Tibial nerve (tissue), 4 donors: ENCODE results near the gene RNF130. TPM values are rescaled to one million over a fixed set of nuclear protein-coding genes. Genes with fewer than 3 reads are reported as not detected.

Source experiments
- DNase-seq, 2 donors: peaks; one replicate each; pipeline ENCODE4 v3.0.0-alpha.2; 2019; ENCODE audit warnings: low spot score in 2 of 2
- H3K27ac ChIP-seq, 4 donors: fragments of 200-600 bp; sonication (generic) in 3 of 4; one replicate each; pipeline ENCODE4 v1.5.1; 2017 to 2019; ENCODE audit warnings: mild to moderate bottlenecking in 1 of 4
- H3K27me3 ChIP-seq, 2 donors: fragments of 200-600 bp; sonication (generic) in 1 of 2; one replicate each; pipeline versions ENCODE4 v1.5.1 to v1.6.0; 2017 to 2019
- H3K36me3 ChIP-seq, 3 donors: fragments of 200-600 bp; sonication (generic); one replicate each; pipeline ENCODE4 v1.5.1; 2018 to 2019
- H3K4me1 ChIP-seq, 4 donors: fragments of 200-600 bp; sonication (generic) in 3 of 4; one replicate each; pipeline ENCODE4 v1.5.1; 2017 to 2019
- H3K4me3 ChIP-seq, 4 donors: fragments of 200-600 bp; sonication (generic) in 3 of 4; one replicate each; pipeline ENCODE4 v1.5.1; 2017 to 2019; ENCODE audit warnings: mild to moderate bottlenecking in 1 of 4, moderate library complexity in 1 of 4
- H3K9me3 ChIP-seq, 4 donors: fragments of 200-600 bp; sonication (generic) in 3 of 4; one replicate each; pipeline ENCODE4 v1.5.1; 2017 to 2019
- EP300 ChIP-seq, 2 donors: sonication (generic); formaldehyde crosslinking; IDR thresholded peaks; one replicate each; pipeline ENCODE4 v1.6.1; 2017; ENCODE audit warnings: antibody characterized with exemption in 2 of 2, mild to moderate bottlenecking in 1 of 2
- POLR2A ChIP-seq, 2 donors: fragments of 450-650 bp; IDR thresholded peaks; one replicate each; pipeline ENCODE4 v1.6.1; 2017; ENCODE audit warnings: antibody characterized with exemption in 2 of 2, mild to moderate bottlenecking in 2 of 2, moderate library complexity in 2 of 2
- WGBS, 2 donors: methylation state at CpG; one replicate each; pipeline ENCODE4 v1.1.5; 2018; 5-methylcytosine and 5-hydroxymethylcytosine counted together
- total RNA-seq, 4 donors: library from RNA; depleted of rRNA; stranded (reverse); fragments of >200 nt; gene quantifications; one replicate each; pipeline ENCODE4 v1.1.0, GENCODE V29; 2016
- TF ChIP-seq, protein P1 (sequence below), 5 experiments: fragments of 200-600 bp in 3 of 5; fragments of 450-650 bp in 2 of 5; sonication (generic) in 3 of 5; IDR thresholded peaks; one replicate each; pipeline ENCODE4 v1.5.1; 2016 to 2019; ENCODE audit warnings: antibody characterized with exemption in 5 of 5, mild to moderate bottlenecking in 3 of 5, moderate library complexity in 2 of 5

Gene RNF130
- total RNA-seq, 4 donors from 2014 or later, result 121 to 150 (median 143) TPM

DNA sequence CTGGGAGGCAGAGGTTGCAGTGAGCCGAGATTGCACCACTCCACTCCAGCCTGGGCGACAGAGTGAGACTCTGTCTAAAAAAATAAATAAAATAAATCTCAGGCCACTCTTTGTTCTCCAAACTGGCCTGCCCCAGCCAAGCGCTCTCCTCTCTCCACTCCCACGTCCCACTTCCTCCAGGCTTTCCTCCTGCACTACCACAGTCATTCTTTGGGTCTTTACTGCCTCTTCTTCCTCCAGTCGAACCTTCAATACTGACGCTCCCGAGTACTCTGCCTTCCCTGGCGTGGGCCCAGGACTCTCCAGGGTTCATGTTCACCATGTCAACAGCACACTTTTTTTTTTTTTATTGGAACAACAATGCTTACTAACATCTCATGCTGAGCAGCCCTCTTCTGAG, 23.9 kb downstream of the RNF130 start:
- Histone ChIP-seq H3K4me1 (peaks cover 0 to 66% (median 15%) of the 10 kb centered on the region in 4 donors), H3K36me3 (peaks cover 0 to 8% (median 0%) of the 10 kb centered on the region in 3 donors), H3K27me3 (no peaks in the 10 kb centered on the region), H3K4me3 (no peak overlapping the region), H3K27ac (peak overlapping the region in 3 of 4 donors; percentile 20 to 70 (median 67)), H3K9me3 (no peaks in the 10 kb centered on the region)
- peak; percentile 35 to 53 for DNase-seq
- TF ChIP-seq, protein P1, sequence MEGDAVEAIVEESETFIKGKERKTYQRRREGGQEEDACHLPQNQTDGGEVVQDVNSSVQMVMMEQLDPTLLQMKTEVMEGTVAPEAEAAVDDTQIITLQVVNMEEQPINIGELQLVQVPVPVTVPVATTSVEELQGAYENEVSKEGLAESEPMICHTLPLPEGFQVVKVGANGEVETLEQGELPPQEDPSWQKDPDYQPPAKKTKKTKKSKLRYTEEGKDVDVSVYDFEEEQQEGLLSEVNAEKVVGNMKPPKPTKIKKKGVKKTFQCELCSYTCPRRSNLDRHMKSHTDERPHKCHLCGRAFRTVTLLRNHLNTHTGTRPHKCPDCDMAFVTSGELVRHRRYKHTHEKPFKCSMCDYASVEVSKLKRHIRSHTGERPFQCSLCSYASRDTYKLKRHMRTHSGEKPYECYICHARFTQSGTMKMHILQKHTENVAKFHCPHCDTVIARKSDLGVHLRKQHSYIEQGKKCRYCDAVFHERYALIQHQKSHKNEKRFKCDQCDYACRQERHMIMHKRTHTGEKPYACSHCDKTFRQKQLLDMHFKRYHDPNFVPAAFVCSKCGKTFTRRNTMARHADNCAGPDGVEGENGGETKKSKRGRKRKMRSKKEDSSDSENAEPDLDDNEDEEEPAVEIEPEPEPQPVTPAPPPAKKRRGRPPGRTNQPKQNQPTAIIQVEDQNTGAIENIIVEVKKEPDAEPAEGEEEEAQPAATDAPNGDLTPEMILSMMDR (IDR thresholded peaks at IDR 0.05), result no peak
- TF ChIP-seq EP300 (IDR thresholded peaks at IDR 0.05) (no peak), POLR2A (IDR thresholded peaks at IDR 0.05) (no peak)
- WGBS, 2 donors, result 32 to 33% methylated on average over 8 of the region's 8 CpGs

DNA sequence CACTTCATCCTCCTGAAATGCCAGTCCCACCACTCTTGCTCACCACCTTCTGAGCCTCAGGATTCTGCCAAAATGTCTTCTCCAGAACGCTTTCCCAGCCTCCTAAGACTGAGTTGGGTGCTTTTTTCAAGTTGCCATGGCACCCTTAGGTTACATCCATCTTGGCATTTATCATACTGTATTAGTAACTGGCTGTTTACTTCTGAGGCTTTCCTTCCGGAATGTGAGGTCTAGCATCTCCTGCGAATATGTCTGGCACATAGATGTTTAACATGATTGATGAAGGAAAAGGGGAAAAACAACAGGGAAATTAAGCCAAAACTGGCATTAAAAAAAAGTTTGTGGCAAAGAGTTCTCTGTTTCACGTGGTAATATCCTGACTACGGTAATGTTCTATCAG, 24.9 kb downstream of the RNF130 start:
- Histone ChIP-seq H3K27me3 (no peaks in the 10 kb centered on the region), H3K4me1 (peaks cover 0 to 58% (median 15%) of the 10 kb centered on the region in 4 donors), H3K27ac (peak overlapping the region in 1 of 4 donors; percentile 41), H3K4me3 (no peak overlapping the region), H3K9me3 (no peaks in the 10 kb centered on the region), H3K36me3 (peaks cover 0 to 8% (median 0%) of the 10 kb centered on the region in 3 donors)
- WGBS, 2 donors, result 59 to 79% methylated on average over 5 of the region's 5 CpGs
- no peak for DNase-seq
- TF ChIP-seq EP300 (IDR thresholded peaks at IDR 0.05) (no peak), POLR2A (IDR thresholded peaks at IDR 0.05) (no peak)
- TF ChIP-seq, protein P1 (IDR thresholded peaks at IDR 0.05), result no peak

DNA sequence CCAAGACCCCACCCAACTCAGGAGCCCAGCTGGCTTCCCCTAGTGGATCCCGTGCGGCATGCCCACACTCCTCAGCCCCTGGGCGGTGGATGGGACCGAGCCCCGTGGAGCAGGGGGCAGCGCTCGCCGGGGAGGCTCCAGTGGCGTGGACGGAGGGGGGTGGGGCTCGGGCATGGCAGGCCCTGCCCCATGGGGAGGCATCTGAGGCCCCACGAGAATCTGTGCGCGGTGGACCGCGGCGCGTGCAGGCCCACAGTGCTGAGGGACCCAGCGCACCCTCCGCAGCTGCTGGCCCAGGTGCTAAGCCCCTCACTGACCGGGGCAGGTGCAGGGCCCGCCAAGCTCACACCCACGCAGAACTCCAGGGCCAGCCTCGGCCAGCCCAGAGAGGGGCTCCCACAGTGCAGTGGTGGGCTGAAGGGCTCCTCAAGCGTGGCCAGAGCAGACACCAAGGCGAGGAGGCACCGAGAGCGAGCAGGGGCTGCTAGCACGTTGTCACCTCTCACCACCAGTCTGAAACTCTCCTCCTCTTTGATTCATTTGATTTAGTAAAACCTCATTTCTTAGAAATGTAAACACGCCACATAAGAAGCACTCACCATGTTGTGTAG, 25.6 kb downstream of the RNF130 start:
- 93 to 95% methylated on average over 17 to 20 of the region's 30 CpGs for WGBS, 2 donors
- Histone ChIP-seq H3K27me3 (no peaks in the 10 kb centered on the region), H3K36me3 (peaks cover 0 to 8% (median 0%) of the 10 kb centered on the region in 3 donors), H3K4me1 (peaks cover 0 to 56% (median 15%) of the 10 kb centered on the region in 4 donors), H3K4me3 (no peak overlapping the region), H3K9me3 (no peaks in the 10 kb centered on the region), H3K27ac (no peak overlapping the region)
- DNase-seq, result no peak
- TF ChIP-seq POLR2A (IDR thresholded peaks at IDR 0.05) (no peak), EP300 (IDR thresholded peaks at IDR 0.05) (no peak)
- TF ChIP-seq, protein P1 (IDR thresholded peaks at IDR 0.05), result no peak

DNA sequence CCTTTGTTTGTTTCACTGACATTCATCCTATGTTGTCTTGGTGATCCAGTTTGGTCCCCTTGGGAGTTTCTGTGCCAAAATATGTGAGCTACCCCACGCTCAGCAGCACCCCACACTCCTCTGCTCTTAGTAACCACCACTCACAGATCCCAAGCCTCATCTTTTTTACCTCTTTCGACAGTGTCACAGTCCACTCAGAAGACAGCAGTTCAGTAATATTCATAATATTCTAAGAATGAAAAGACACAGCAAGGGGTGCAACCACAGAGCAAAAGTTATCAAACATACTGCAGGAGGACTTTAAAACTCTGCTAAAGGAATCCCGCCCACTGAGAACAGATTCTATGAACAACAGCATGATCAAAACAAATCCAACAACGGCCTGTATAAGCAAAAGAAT, 28.2 kb downstream of the RNF130 start:
- Histone ChIP-seq H3K4me3 (no peak overlapping the region), H3K27ac (peak overlapping the region in 2 of 4 donors; percentile 55 to 66), H3K36me3 (peaks cover 0 to 28% (median 0%) of the 10 kb centered on the region in 3 donors), H3K9me3 (no peaks in the 10 kb centered on the region), H3K27me3 (no peaks in the 10 kb centered on the region), H3K4me1 (peaks cover 0 to 35% (median 3%) of the 10 kb centered on the region in 4 donors)
- no peak for DNase-seq
- 30 to 35% methylated on average over 4 of the region's 4 CpGs for WGBS, 2 donors
- TF ChIP-seq POLR2A (IDR thresholded peaks at IDR 0.05), result no peak
- TF ChIP-seq, protein P1 (IDR thresholded peaks at IDR 0.05), result no peak
- no peak for TF ChIP-seq EP300 (IDR thresholded peaks at IDR 0.05)
